ENCODE results near the gene IFITM2.
"Not testable (repeated sequence)": the region's sequence is repeated elsewhere in the genome, so short reads cannot be mapped to it uniquely, and the experiment has no call there.

IFITM2 gene

DNA sequence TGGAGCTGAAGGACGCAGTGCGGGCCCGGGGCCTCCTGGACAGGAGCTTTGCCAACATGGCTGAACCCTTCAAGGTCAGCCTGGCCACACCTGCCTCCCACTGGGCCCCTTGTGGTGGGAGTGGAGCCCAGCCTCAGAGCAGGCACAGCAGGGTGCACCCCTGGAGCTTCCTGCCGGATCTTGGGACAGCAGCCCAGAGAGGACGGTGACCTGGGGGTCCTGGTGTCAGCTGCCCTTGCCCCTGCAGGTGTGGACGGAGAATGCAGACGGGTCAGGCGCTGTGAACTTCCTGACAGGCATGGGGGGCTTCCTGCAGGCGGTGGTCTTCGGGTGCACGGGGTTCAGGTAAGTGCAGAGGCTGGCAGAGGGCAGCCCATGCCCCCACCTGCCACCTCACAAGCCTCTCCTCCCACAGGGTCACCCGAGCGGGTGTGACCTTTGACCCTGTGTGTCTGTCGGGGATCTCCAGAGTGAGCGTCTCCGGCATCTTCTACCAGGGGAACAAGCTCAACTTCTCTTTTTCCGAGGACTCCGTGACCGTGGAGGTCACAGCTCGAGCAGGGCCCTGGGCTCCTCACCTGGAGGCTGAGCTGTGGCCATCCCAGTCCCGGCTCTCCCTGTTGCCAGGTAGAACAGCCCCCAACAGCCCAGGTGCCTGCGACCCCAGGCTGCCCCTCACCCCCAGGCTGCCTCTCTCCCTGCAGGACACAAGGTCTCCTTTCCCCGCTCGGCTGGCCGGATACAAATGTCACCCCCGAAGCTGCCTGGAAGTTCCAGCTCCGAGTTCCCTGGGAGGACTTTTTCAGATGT, 13.6 kb upstream of the IFITM2 start:
- no peak for DNase-seq

DNA sequence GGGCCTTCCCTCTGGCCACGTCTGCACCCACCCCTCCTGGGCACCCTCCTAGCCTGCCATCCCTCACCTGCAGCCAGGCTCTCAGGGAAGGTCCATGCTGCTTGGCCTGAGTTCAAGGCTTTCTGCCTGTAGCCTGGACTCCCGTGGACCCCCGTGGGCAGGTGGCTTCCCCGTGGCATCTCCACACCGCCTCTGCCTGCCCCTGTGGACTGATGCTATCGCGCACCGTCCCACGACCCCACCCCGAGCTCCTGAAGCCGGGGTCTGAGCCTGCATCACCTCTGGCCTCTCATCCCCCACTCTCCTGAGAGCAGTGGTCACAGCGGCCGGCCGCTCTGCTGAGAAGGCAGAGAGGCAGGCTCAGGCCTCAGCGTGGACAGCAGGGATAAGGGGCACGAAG, 12.8 kb upstream of the IFITM2 start:
- DNase-seq: no peak

DNA sequence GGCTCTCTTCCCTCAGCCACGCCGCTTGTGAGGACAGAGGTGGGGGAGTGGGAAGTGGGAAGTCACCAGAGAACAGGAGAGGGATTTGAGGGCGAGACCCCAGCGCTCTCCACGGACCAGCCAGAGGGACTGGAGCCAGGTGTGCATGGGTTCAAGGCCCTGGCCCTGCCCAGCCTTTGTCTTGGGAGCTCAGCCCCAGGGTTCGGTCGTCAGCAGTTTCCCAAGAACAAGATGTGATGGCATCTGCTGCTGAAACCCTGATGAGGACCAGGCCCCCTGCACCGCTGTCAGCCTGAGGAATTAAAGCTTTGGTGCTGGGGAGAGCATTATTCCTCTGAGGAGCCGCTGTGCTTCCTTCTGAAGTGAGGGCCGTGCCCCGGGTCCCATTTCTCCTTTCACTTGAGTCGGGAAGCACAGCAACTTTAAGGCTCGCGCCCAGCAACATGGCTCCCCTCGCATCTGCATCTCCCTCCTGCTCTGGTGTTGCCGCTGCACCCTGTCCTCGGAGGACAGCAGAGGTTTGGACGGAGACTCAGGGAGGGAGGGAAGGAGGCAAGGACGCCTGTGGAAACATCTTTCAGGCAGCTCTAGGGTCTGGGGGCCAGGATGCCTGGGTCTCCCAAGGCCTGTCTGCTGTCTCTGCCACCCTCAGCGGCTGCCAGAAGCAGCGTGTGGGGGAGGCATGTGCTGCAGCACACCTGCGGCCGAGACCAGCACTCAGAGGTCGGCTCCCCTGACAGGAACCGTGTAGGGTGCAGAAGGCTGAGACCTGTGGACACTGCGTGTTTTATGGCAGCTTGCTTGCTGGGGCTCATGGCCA, 12.1 kb upstream of the IFITM2 start:
- no peak for DNase-seq

DNA sequence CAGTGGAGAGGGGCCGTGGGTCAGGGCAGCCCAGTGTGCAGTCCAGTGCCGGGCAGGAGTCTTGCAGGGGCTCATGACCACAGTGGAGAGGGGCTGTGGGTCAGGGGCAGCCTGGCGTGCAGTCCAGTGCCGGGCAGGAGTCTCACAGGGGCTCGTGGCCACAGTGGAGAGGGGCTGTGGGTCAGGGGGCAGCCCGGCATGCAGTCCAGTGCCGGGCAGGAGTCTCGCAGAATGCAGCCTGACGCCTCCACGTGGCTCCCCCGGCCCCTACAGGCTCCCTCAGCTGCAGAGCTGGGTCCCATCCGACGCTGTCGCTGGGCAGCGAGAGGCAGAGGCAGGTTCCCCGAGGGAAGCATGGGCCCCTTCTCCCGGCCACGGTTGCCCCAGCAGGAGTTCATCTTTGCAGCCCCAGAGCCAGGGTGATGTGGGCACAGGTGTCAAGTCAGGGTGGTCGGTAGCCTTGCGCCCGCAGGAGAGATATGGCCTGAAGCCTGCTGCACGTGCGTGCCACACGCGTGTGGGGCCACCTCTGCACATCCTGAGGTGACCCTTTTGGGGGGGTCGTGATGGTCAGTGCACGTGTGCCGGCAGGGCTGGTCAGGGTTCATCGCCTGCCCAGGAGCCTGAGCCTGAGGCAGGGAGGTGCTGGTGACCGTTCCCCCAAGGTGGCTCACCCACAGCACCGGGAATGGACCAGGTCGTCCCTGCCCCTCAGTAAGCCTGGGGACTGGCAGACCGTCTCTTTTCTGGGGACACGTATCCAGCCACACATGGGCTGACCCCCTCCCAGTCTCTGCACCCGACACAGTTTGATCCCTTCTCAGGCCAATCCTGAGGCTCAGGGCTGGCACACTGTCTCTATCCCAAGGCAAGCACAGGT, 11.2 kb upstream of the IFITM2 start:
- no peak for DNase-seq

DNA sequence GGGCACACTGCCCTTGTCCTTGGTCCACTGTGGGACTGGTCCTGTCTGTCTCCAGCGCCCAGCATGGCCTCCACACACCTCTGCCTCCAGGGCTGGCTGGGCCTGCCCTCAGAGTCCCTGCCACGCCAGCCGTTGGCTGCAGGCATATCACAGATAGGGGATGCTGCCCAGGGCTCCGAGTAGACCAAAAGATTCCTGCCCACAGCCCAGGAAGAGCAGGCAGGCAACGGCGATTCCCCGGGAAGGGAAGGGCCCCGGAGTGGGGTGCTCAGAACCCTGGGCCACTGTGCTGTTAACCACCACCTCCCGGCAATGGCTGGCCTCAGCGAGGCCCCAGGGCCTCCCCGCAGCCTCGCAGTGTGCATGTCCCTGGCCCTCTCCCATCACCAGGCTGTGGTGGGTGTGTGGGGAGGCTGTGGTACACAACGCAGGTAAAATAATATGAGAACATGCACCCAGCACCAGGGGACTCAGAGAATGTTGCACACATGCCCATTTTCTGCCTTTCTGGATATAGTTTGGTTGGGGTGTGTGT, 10.5 kb upstream of the IFITM2 start:
- no peak for DNase-seq

DNA sequence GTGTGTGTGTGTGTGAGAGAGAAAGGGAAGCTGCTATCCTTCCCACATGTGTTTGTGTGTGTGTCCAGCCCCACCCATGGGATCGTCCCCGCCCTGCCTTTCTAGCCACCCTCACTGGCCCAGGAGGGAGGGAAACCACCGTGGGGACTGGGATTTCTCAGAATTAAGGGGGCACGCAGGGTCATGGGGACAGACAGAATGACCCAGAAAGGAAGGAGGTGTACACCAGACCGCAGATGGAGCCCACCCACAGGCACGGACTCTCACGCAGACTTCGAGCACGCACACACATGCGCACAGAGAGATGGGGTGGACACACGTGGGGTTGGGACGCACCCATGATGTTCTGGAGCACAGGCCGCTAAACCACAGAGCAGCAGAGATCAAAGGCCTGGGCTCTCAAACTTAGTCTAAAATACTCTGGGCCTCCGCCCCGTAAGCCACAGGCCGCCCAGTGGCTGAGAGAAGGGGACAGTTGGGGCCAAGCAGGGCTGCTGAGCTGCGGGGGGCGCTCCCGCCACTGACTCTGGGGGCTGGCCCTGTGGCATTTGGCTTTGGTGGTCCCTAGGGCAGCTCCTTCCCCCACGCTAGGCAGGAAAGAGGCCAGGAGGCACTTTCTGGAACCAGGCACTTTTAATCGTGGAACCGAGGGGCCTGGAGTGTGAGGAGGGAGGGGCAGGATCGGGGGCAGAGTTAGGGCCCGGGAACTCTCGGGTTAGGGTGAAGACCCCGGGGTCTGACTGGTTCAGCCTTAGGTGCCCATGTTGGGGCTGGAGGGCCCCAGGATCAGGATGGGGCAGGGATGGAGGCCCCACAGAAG, 9.8 kb upstream of the IFITM2 start:
- no peak for DNase-seq

DNA sequence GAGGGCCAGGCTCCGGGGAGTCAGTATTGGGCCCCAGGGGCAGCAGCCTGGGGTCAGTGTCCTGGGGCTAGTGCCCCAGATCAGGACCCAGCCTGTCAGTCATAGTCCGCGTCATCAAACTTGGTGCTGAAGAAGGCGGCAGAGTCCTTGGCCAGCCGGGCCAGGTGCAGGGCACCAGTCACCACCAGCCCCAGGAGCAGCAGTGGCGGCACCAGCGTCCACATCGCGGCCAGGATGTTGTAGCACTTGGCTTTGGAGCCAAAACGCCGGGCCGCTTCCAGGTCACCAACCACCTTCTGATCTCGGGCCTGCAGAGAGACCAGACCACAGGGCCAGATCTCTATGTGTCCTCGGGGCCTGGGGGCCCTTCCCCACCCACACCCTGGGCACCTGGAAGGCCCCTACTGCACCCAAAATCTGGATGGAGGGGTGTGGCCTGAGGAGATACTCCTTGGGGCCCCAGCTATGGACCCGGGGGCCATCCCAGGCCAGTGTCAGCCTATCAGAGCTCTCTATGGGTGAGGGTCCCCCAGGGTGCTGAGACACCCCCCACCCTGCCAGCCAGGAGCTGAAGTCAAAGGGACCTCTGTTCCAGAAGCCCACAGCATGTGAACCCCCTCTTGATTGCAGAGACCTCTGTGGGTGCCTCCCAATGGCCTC, 9.1 kb upstream of the IFITM2 start:
- DNase-seq: no peak

DNA sequence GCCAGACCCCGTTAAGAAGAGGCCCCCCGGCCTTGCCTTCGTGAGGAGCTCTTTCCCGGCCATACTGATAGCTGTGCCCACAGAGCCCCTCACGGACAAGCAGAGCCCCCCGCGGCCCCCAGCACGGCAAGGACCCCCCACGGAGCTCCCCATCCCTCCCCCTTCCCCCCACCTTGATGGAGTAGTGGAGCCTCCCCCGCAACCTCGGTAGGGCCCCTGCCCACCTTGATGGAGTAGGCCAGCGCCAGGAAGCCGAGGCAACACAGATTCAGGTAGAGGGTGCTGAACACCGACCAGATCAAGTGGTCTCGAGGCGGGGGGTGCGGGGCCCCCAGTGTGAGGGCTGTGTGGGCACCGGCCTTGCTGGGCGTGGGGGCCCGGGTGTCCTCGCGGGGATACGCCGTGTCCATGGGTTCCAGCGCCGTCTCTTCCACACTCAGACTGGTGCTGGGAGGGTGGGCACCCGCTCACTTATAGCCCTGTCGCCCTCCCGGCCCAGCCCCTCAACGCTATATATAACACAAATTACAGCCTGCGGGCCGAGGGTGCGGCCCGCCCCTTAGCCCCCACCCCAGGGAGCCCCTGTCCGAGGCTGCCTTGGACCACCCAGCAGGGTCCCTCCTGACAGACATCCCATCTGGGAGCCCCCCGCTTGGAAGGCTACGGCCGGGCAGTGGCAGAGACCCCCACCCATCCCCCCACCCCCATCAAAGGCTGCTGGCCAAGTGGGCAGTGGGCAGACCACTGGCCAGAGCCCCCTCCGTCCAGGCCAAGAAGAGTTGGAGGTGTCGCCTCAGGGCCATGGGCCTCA, 8.3 kb upstream of the IFITM2 start, which contains the start of gene IFITM5:
Gene IFITM5 (minus strand): TSS at position 446 of the 811 bp plus-strand sequence. CDS start 36 bp downstream, at position 410.
- DNase-seq: no peak

DNA sequence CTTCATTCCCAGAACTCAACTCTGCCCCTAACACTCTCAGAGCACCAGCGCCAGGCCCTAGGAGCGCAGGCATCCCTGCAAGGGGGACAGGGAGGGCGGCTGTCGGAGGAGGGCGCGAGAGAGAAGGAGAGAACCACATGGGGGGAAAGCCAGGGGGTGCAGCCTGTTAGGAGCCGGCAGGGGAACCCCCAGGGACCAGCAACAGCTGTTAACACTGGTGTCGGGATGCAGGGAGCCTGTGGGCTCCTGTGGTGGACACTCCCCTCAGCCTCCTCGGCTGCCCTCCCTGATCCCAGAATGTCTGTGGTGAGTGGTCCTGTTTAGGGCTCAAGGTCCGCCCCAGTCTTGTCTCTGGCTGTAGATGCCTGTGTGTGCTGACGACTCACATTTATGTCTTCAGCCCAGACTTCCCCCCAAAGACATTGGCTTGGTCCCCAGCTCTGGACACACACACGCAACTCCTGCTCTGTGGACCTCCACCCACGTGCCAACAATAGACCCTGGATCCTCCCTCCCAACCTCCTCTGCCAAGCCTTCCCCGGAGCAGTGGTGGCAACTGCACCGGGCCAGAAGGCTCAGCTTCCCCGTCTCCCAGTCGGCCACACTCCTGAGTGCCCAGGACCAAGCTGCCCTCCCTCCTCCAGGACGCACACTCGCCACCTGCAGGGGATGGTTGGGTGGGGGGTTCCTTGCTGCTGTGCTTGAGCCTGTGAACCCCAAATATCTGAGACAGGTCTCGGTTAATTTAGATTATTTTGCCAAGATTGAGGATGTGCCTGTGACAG, 7.5 kb upstream of the IFITM2 start:
- DNase-seq: no peak

DNA sequence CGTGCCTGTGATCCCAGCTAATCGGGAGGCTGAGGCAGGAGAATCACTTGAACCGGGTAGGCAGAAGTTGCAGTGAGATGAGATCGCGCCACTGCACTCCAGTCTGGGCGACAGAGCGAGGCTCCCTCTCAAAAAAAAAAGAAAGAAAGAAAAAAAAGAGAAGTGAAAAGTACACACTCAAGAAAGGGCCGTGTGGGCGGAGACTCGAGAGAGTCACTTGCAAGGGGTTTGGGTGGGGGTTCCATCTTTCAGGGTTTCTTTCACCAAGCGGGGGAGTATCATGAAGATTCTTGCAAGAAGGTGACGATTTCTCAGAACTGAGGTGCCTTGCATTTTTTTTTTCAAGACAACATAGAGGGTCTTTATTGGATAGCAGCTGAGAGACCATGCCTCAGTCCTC, 4.3 kb upstream of the IFITM2 start:
- no peak for DNase-seq

DNA sequence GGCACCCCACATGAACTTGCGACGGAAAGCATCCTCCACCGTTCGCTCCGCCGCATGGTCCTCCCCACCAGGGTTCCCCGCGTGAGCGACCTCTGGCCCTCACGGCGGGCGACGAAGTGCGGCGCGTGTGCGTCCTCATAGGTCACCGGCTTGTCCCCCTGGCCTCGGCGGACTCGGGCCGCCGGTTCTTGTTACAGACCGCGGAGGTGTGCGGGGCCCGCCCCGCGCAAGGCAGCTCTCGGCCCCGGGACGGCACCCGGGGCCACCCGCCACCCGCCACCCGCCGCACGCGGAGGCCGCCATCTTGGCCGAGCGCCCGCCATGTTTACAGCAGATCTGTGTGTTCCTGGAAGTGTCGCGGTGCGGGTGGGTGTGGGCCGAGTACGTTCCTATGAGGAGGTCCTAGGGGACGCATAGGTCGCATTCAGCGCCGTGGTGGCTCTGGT, 3.5 kb upstream of the IFITM2 start:
- no peak for DNase-seq

DNA sequence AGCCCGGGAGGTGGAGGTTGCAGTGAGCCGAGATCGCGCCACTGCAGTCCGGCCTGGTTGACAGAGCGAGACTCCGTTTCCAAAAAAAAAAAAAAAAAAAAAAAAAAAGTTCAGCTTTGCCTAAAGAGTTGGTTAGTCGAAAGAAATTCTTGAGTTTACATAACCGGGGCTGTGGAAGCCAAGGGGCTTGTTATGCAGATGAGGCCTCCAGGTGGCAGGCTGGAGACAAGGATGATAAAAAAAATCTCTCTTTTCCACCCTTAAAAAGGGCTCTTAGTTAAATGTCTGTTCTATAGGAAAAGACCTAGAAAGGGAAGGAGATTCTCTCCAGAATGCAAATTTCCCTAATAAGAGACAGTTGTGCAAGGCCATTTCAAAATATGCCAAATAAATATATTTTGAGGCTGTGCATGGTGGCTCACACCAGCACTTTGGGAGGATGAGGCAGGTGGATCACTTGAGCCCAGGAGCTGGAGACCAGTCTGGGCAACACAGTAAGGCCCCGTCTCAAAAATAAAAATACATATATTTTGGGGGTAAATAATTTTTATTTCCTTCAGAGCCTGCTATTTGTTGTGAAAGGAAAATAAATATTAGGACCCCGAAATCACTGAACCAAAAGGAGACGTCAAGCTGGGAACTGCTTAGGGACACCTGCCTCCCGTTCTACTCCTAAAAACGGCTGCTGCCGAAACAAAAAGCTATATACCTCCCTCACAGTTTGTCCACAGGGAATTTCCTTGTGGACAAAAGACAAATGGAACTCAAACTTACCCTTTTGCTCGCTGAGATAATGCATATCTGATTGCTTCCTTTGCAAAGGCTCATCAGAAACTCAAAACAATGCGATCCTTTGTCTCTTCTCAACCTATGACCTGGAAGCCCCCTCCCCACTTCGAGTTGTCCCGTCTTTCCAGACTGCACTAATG, 2.4 kb upstream of the IFITM2 start:
- DNase-seq: no peak

DNA sequence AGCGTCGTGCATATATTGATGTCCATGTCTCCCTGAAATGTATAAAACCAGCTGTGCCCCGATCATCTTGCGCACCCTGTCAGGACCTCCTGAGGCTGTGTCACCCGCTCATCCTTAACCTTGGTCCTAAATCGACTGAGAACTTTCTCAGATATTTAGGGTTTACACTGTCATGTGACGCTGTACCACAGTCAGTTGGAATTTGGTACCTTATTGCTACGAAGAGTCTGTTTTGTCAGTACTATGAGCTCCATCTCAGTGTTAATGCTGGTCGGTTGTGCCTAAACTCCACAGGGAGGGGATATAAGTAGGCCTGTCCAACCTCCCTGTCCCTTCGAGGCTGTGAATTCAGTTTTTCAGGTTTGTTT, 1.8 kb upstream of the IFITM2 start:
- DNase-seq: no peak

DNA sequence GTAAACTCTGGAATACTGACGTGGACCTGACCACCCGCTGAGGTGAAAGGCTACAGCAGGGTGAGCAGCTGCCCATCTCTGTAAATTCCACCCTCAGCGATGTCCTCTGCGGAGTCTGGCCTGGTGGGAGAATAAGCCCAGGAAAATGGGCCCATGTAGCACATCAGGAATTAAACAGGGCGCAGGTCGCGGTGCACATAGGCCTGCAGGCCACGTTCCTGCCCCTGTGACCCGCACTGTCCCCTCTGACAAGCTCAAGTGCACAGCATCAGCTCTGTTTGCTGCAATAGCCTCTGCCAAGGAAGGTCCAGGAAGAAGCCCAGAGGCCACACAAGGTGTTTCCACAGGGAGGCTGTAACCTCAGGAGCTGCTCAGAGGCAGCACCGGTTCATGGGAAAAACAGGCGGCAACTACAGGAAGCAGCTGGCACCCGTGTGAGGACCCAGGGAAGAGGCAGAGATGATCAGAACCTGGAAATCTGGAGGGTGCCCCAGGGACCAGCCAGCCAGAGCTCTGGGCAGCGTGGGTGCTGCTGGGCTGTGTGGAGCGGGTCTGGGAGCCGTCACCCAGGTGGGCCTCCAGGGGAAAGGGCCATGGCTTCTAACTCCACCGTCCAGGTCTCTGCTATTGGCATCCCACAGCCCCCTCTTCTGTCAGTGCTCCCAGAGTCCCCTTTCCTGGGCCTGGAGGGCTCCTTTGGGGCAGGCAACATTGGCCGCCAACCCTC, 808 bp upstream of the IFITM2 start:
- no peak for DNase-seq

DNA sequence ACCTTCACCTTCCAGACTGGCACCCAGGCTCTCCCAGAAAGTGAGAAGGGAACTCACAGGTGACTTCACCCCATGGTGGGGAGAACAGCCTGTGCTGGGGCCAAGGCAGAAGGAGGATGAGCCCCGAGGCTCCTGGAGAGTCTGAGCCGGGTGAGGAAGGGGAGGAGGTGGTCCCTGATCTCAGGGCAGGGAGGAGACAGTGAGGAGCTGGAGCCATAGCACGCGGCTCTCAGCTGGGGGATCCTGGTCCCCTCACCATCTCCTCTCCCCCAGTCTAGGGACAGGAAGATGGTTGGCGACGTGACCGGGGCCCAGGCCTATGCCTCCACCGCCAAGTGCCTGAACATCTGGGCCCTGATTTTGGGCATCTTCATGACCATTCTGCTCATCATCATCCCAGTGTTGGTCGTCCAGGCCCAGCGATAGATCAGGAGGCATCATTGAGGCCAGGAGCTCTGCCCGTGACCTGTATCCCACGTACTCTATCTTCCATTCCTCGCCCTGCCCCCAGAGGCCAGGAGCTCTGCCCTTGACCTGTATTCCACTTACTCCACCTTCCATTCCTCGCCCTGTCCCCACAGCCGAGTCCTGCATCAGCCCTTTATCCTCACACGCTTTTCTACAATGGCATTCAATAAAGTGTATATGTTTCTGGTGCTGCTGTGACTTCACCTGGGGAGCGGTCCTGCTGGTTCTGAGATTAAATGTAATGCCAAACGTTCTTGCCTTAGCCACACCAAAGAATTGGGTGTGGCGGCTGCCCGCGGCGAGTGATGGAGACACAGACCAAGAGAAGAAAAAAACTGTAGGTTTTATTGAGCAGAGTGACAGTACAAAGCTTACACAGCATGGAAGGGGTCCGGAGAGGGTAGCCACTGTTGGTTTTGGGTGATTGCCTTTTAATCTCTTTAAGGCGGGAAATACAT, 1.4 kb downstream of the IFITM2 start:
- not testable (repeated sequence) for DNase-seq

DNA sequence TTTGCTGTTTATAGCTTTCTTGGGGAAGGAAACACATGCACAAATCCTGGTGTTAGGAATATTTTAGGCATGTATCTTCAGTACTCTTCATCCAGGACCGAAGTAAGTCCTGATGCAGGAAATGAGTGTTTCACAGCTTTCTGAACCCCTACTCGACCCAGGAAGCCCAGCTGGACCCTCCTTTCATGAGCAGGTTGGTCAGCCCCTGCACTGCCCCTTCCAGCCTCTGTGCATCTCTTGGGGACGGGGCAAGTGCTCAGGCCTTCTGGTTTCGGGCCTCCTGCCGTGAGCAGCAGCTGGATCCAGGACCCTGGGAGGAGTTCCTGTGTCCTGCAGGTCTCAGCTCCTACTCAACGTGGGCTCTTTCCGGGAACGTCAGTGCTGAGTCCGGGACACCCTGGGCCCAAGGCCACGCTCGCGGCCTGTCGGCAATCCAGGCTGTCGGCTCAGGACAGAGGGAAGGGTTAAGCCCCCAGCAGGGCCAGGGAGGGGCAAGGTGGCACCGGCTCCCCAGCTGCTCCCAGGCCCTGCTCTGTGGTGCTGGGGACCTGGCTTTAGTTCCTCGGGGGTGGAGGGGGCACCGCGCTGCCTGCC, 2.5 kb downstream of the IFITM2 start:
- not testable (repeated sequence) for DNase-seq
